ENCODE results near the gene NDRG2.

The NDRG2 gene

GRCh38 chr14:21024585-21025370 is at the start of gene NDRG2:
Gene NDRG2, minus strand, starts transcription at chr14:21025061. Its CDS starts 1,746 bp downstream, at chr14:21023315.
- peak; percentile 30 for DNase-seq (ENCODE audit: extremely low spot score, insufficient read length, low read depth)
- no peak for FAIRE-seq

GRCh38 chr14:21073921-21074320 is 49.1 kb upstream of the NDRG2 start:
- DNase-seq (ENCODE audit: extremely low spot score, insufficient read length, low read depth) = no peak
- no peak for FAIRE-seq

GRCh38 chr14:21072781-21073339 is 48.0 kb upstream of the NDRG2 start:
- no peak for FAIRE-seq
- DNase-seq (ENCODE audit: extremely low spot score, insufficient read length, low read depth) = no peak

GRCh38 chr14:21072031-21072473 is 47.2 kb upstream of the NDRG2 start:
- no peak for DNase-seq (ENCODE audit: extremely low spot score, insufficient read length, low read depth)
- FAIRE-seq = no peak

GRCh38 chr14:21071225-21072030 is 46.6 kb upstream of the NDRG2 start:
- FAIRE-seq (peak; percentile 86), DNase-seq (ENCODE audit: extremely low spot score, insufficient read length, low read depth) (peak; percentile 73)

- no peak for FAIRE-seq
- no peak for DNase-seq (ENCODE audit: extremely low spot score, insufficient read length, low read depth)
Observed at GRCh38 chr14:21070610-21071224, 45.9 kb upstream of the NDRG2 start.

- FAIRE-seq = no peak
- no peak for DNase-seq (ENCODE audit: extremely low spot score, insufficient read length, low read depth)
Observed at GRCh38 chr14:21070083-21070609, 45.3 kb upstream of the NDRG2 start, which contains the start of gene ARHGEF40. Gene ARHGEF40, plus strand, starts transcription at chr14:21070304. Its CDS starts 93 bp downstream, at chr14:21070397.

GRCh38 chr14:21069388-21070082 is 44.7 kb upstream of the NDRG2 start:
- DNase-seq (ENCODE audit: extremely low spot score, insufficient read length, low read depth) = no peak
- no peak for FAIRE-seq

GRCh38 chr14:21068521-21069387 is 43.9 kb upstream of the NDRG2 start:
- no peak for DNase-seq (ENCODE audit: extremely low spot score, insufficient read length, low read depth)
- FAIRE-seq = peak; percentile 26

- DNase-seq (ENCODE audit: extremely low spot score, insufficient read length, low read depth) (no peak), FAIRE-seq (no peak)
Observed at GRCh38 chr14:21066882-21067502, 42.1 kb upstream of the NDRG2 start.

GRCh38 chr14:21063479-21063878 is 38.6 kb upstream of the NDRG2 start:
- no peak for DNase-seq (ENCODE audit: extremely low spot score, insufficient read length, low read depth)

GRCh38 chr14:21061347-21061668 is 36.4 kb upstream of the NDRG2 start:
- FAIRE-seq = no peak
- DNase-seq (ENCODE audit: extremely low spot score, insufficient read length, low read depth) = no peak

More at GRCh38 chr14:21063479-21063878, 38.6 kb upstream of the NDRG2 start:
- FAIRE-seq = no peak

- FAIRE-seq (no peak), DNase-seq (ENCODE audit: extremely low spot score, insufficient read length, low read depth) (no peak)
Observed at GRCh38 chr14:21060614-21061346, 35.9 kb upstream of the NDRG2 start.

GRCh38 chr14:21059842-21060613 is 35.2 kb upstream of the NDRG2 start:
- DNase-seq (ENCODE audit: extremely low spot score, insufficient read length, low read depth) (no peak), FAIRE-seq (no peak)

- FAIRE-seq (no peak), DNase-seq (ENCODE audit: extremely low spot score, insufficient read length, low read depth) (no peak)
Observed at GRCh38 chr14:21058903-21059302, 34.0 kb upstream of the NDRG2 start.

- FAIRE-seq (no peak), DNase-seq (ENCODE audit: extremely low spot score, insufficient read length, low read depth) (no peak)
Observed at GRCh38 chr14:21057803-21058675, 33.2 kb upstream of the NDRG2 start, which contains the start of gene RNASE8. Gene RNASE8, plus strand, starts transcription at chr14:21057822. Its CDS starts 71 bp downstream, at chr14:21057893.

Data from GM18507 (cell line).